HG02759 (cell line): ENCODE results near the gene CYTH4.
A peak's percentile ranks its signal among the peaks of the same experiment; 100 is the strongest.

ENCODE experiments used
- ATAC-seq: cut with Tn5 transposase; IDR thresholded peaks from one replicate; pipeline ENCODE4 v1.9.1; 2021; ENCODE audit warnings: mild to moderate bottlenecking, moderate library complexity; ENCODE audit not compliant: unreplicated experiment

CYTH4 gene

DNA sequence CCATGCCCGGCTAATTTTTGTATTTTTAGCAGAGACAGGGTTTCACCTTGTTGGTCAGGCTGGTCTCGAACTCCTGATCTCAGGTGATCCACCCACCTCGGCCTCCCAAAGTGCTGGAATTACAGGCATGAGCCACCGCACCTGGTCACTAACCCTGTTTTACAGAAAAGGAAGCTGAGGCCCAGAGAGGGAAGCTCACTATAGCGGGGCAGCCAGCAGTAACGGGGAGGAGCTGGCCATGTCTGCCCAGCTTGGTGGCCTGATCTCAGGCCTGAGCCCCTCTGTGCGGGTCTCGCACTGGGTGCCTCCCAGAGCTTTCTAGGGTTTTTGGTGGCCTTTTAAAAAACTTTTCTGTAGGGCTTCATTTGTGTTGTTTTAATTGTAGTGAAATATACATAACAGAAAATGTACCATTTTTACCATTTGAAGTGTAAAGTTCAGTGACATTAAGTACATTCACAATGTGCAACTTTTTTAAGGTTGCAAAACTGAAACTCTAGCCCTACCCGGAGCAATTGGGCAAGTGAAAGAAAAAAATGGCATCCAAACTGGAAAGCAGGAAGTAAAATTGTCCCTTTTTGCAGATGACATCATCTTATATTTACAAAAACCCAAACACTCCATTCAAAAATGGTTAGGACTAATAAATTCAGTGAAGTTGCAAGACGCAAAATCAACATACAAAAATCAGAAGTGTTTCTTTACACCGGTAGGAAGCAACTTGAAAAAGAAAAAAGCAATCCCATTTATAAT is 14.5 kb upstream of the CYTH4 start:
- no peak for ATAC-seq

DNA sequence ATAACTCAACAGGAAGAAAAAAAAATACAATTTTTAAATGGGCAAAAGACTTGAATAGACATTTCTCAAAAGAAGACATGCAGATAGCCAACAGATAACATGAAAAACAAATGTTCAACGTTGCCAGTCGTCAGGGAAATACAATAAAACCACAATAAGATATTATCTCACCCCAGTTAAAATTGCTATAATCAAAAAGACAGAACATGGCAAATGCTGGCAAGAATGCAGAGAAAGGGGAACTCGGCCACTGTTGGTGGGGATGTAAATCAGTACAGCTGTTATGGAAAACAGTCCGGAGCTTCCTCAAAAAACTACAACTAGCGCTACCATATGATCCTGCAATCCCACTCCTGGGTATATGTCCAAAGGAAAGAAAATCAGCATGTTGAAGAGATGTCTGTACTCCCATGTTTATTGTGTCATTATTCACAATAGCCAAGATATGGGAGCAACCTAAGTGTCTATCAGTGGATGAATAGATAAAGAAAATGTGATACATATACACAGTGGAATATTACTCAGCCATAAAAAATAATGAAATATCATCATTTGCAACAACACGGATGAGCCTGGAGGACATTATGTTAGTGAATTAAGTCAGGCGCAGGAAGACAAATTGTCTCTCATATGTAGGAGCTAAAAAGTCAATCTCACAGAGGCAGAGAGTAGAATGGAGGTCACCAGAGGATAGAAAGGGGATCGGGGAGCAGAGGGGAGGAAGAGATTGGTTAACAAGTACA is 12.2 kb upstream of the CYTH4 start:
- ATAC-seq = no peak

GRCh38 chr22:37270928-37271650 is 11.2 kb upstream of the CYTH4 start:
- no peak for ATAC-seq

- ATAC-seq = no peak
Measured at GRCh38 chr22:37273126-37273845, 9.0 kb upstream of the CYTH4 start.

DNA sequence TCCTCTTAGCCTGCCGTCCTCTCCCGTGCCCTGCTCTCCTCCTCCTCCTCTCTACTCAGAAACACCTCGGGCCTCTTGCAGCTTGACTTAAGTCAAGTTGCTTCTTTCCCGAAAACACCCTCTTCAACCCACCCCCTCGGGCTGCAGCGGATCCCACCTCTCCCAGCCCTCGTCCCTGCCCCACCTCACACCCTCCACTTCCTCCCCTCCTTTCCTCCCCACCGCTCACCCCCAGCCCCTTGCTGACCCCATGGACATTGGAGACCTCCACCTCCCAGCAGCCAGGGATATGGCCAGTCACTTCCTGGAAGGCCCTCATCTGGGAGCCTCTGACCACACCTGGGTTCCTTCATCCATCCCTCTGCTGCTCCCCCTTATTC is 8.5 kb upstream of the CYTH4 start:
- no peak for ATAC-seq

DNA sequence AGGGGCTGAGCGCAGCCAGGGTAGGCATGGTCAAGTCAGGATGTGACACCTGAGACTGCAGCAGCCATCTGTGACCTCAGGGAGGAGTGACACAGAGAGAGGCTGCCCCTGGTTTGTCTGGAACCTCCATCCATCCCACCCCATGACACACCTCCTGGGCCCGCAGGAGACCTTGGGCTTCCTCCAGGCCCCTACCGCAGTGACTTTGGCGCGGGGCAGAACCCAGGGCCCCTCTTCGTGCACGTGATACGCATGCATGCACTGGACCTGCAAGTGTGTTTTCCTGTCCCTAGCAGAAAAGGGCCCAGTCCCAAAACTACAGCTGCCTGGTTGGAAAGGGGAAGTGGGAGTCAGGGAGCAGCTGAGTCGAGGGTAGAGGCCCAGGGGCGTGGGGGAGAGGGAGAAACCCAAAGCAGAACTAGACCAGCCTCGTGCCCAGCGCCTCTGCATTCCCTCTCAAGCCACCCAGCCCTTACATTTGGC is 7.9 kb upstream of the CYTH4 start:
- no peak for ATAC-seq

DNA sequence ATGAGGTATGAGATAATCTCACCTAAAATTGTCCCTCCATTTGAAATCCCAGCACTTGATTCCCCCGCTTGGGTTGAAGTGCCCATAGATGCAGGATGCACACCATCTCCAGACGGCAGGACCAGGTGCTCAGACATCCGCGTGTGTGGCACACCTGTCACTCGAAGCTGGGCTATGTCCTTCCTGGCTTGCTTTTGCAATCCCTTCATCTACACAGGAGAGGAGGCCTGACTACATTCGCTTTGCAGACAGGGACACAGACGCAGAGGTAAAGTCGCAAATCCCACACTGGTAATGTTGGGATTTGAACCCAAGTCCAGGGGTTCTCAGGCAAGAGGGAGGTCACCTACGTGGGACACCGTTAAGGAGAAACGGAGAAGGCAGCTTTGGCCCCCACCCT is 7.2 kb upstream of the CYTH4 start:
- no peak for ATAC-seq

DNA sequence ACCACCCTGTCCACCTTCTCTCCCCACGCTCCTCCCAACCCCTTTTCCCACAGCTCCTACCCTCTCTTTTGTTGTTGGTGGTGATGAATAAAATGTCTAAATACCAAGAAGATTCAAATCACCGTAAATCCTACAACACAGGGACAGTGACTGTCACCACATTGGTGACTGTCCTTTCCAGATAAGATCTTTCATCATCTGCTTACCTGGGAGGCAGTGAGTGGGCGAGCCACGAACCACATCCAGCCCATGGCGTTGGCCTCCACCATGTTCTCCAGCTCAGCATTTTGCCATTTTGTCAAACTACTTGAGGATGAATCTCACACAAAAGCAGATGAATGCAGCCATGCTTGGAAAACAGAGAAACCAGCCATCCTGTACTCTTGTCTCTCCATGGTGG is 6.7 kb upstream of the CYTH4 start:
- no peak for ATAC-seq

GRCh38 chr22:37276776-37277175 is 5.5 kb upstream of the CYTH4 start:
- ATAC-seq = no peak

DNA sequence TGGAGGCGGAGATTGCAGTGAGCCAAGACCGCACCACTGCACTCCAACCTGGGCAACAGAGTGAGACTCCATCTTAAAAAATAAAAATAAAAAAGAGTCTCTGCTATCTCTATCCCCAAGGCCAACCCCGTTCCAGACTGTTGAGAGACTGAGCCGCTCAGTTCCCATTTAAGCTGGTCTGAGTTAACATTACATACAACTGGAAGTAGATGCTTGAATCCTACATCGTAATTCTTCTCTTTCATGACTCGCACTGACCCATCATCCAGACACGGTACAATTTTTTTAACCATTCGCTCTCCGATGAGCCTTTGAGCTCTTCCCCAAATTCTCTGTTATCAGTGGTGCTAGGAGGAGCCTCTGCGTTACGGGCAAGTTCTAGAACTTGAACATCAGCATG is 4.9 kb upstream of the CYTH4 start:
- ATAC-seq = no peak

GRCh38 chr22:37278261-37278660 is 4.0 kb upstream of the CYTH4 start:
- no peak for ATAC-seq

- no peak for ATAC-seq
Measured at GRCh38 chr22:37279331-37280181, 2.8 kb upstream of the CYTH4 start.

DNA sequence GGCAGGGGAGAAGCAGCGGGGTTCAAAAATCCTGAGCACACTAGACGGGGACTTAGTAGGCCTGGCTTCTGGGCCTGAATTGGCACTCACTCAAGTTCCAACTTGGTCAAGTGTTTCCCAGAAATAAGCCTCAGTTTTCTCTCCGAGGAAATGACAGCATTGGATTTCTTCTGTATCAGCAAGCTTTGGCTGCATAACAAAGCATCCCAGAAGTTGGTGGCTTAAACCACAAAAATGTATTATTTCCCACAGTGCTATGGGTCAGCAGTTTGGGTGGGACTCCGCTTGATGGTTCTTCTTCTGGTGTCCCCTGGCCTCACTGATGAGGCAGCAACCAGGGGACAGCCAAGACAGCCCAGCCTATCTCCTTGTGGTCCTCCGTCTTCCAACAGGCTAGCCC is 1.6 kb upstream of the CYTH4 start:
- ATAC-seq = no peak

DNA sequence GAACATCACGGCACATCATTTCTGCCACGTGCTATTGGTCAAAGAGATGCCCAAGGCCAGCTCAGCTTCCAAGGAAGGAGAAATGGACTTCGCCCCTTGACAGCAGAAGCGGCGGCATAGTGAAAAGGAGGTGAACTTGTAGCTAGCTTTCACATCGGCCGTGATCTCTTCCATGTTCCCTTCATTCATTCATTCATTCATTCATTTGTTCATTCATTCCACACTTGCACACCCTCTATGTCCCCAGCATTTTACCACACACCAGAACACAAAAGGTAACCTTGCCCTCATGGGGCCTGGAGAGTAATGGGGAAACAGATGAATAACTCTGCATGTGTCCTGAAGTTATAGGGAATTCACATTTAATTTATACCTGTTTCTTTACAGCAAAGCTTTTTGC is 1.1 kb upstream of the CYTH4 start:
- no peak for ATAC-seq

DNA sequence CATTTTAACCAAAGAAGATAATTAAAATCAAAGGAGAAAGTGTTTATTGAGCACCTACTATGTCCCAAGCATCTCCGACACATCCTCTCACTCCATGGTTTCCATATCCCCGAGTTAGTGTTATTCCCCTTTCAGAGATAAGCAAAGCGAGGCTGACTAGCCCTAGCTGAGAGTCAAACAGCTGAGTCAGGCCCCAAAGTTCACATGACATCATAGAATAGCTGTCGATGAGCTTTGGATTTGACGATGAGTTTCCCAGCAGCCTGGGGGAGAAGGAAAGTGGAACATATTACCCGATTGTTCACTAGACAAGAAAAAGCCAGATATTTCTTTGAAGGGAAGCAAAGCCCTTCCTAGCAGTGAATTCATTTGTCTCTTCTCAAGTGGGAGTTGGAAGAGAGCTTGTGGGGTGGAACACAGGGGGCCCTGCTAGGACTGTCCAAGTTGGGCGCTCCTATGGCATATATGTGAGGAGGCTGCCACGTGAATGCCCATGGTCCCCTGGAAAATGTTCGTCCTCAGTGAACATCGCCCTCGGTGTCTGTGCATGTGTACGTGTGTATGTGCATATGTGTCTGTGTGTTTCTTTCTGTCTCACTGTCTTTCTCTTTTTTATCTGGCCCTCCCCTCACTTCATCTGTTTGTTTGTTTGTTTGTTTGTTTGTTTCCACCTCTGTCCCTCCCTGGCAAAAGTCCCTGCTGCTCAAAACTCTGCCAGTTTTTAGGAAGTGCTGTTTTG is 493 bp upstream of the CYTH4 start:
- no peak for ATAC-seq

DNA sequence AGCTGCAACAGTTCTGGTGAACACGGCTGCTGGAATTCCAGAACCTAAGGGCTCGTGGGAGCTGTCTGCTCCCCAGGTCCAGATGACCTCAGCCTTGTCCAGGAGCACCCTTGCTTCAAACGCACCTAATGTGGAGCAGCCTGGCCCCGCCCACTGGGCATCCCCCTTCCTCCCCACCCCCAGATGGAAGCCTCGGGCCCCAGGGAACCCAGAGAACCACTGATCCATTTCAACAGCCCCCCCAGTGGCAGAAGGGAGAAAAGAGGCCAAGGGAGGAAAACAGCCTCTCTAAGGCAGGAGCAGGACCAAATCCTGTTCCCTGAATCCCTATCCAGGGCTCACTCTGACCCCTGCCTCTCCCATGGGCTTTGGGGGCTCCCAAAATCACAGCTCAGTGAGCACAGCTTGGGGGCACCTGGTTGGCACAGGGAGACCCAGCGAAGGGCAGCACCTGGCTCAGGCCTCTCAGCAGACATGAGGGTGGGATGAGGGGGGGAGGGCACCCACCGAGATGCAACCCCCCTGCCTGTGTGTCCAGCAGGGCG is 1.2 kb downstream of the CYTH4 start:
- no peak for ATAC-seq

GRCh38 chr22:37284126-37284804 is 2.0 kb downstream of the CYTH4 start:
- ATAC-seq = no peak

- peak; percentile 52 for ATAC-seq
Measured at GRCh38 chr22:37284805-37285355, 2.6 kb downstream of the CYTH4 start.
